HL-60 (cell line): ENCODE results near the gene TMEM174.

Experiments used
- DNase-seq, 2 experiments: peaks; one replicate each; pipeline ENCODE4 v3.0.0-alpha.2; 2010 to 2020; ENCODE audit warnings: low read depth in 1 of 2, low spot score in 1 of 2
- H3K27ac ChIP-seq: fragments of 250-450 bp; sonication (Bioruptor Pico); replicated peaks from 2 replicates; pipeline ENCODE4 v1.5.1; 2020; ENCODE audit warnings: mild to moderate bottlenecking, moderate library complexity
- H3K27me3 ChIP-seq: fragments of 250-450 bp; sonication (Bioruptor Pico); 2 replicates; pipeline ENCODE4 v1.5.1; 2021; ENCODE audit warnings: mild to moderate bottlenecking, moderate library complexity; ENCODE audit not compliant: insufficient read depth, poor library complexity, severe bottlenecking
- H3K4me3 ChIP-seq: replicated peaks from 2 replicates; pipeline ENCODE4 v1.5.1; 2011; ENCODE audit warnings: mild to moderate bottlenecking, control low read depth, low read length; ENCODE audit not compliant: insufficient read depth
- GABPA ChIP-seq: IDR thresholded peaks from 2 replicates; pipeline ENCODE4 v1.6.1; 2012; ENCODE audit warnings: low read depth
- POLR2AphosphoS5 ChIP-seq: IDR thresholded peaks from 2 replicates; pipeline ENCODE4 v1.6.1; 2012; ENCODE audit warnings: low read depth
- SPI1 ChIP-seq: IDR thresholded peaks from 2 replicates; pipeline ENCODE4 v1.6.1; 2012; ENCODE audit warnings: low read depth, mild to moderate bottlenecking, borderline replicate concordance
- TF ChIP-seq, protein P1 (sequence below): IDR thresholded peaks from one replicate; pipeline ENCODE4 v1.5.1; 2011; ENCODE audit warnings: low read length, control low read depth, inconsistent platforms; ENCODE audit not compliant: insufficient read depth
- TF ChIP-seq, protein P2 (sequence below): IDR thresholded peaks from 2 replicates; pipeline ENCODE4 v1.6.1; 2012; ENCODE audit warnings: low read depth; ENCODE audit not compliant: insufficient replicate concordance

Gene TMEM174

DNA sequence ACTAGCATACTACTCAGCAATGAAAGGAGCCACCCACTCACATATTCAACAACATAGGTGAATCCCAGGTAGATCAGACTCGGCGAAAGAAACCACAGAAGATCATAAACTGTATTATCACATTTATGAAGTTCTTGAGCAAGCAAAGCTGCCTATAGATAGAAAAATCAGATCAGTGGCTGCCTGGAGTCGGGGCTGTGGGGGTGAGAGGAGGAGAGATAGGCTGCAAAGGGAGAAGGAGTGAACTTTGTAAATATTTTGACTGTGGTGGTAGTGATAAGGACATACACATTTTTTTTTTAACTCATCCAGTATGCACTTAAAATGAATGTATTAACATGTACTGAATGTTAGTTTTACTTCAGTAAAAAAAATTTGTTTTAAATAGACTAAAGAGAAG, 23.5 kb upstream of the TMEM174 start:
- H3K27me3 ChIP-seq = no peaks in the 10 kb centered on the region
- no peak overlapping the region for H3K4me3 ChIP-seq
- no peak for TF ChIP-seq POLR2AphosphoS5
- no peak for DNase-seq
- H3K27ac ChIP-seq = no peak overlapping the region

DNA sequence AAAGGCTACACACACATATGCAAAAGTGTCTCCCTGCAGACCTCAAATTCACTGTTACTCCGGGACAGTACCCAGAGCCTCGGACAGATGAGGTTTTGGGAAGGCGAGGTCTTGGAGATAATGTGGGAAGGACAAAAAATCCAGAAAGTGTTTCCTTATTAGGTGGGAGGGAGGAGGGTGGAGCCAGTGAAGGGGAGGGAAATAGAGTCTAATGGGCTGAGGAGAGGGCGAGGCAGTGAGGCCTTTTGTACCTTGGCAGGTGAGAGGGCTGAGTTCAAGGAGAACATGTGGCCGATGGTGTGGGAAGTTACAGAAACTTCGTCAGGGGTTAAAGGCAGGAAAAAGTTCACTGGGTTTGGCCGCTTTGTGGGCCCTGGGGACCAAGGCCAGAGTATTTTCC, 22.1 kb upstream of the TMEM174 start:
- no peak for TF ChIP-seq POLR2AphosphoS5
- TF ChIP-seq GABPA = no peak
- TF ChIP-seq, protein P1, sequence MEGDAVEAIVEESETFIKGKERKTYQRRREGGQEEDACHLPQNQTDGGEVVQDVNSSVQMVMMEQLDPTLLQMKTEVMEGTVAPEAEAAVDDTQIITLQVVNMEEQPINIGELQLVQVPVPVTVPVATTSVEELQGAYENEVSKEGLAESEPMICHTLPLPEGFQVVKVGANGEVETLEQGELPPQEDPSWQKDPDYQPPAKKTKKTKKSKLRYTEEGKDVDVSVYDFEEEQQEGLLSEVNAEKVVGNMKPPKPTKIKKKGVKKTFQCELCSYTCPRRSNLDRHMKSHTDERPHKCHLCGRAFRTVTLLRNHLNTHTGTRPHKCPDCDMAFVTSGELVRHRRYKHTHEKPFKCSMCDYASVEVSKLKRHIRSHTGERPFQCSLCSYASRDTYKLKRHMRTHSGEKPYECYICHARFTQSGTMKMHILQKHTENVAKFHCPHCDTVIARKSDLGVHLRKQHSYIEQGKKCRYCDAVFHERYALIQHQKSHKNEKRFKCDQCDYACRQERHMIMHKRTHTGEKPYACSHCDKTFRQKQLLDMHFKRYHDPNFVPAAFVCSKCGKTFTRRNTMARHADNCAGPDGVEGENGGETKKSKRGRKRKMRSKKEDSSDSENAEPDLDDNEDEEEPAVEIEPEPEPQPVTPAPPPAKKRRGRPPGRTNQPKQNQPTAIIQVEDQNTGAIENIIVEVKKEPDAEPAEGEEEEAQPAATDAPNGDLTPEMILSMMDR = no peak
- TF ChIP-seq, protein P2, sequence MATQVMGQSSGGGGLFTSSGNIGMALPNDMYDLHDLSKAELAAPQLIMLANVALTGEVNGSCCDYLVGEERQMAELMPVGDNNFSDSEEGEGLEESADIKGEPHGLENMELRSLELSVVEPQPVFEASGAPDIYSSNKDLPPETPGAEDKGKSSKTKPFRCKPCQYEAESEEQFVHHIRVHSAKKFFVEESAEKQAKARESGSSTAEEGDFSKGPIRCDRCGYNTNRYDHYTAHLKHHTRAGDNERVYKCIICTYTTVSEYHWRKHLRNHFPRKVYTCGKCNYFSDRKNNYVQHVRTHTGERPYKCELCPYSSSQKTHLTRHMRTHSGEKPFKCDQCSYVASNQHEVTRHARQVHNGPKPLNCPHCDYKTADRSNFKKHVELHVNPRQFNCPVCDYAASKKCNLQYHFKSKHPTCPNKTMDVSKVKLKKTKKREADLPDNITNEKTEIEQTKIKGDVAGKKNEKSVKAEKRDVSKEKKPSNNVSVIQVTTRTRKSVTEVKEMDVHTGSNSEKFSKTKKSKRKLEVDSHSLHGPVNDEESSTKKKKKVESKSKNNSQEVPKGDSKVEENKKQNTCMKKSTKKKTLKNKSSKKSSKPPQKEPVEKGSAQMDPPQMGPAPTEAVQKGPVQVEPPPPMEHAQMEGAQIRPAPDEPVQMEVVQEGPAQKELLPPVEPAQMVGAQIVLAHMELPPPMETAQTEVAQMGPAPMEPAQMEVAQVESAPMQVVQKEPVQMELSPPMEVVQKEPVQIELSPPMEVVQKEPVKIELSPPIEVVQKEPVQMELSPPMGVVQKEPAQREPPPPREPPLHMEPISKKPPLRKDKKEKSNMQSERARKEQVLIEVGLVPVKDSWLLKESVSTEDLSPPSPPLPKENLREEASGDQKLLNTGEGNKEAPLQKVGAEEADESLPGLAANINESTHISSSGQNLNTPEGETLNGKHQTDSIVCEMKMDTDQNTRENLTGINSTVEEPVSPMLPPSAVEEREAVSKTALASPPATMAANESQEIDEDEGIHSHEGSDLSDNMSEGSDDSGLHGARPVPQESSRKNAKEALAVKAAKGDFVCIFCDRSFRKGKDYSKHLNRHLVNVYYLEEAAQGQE = no peak
- no peak for TF ChIP-seq SPI1
- Histone ChIP-seq H3K27ac (no peak overlapping the region), H3K4me3 (no peak overlapping the region), H3K27me3 (no peaks in the 10 kb centered on the region)
- no peak for DNase-seq

DNA sequence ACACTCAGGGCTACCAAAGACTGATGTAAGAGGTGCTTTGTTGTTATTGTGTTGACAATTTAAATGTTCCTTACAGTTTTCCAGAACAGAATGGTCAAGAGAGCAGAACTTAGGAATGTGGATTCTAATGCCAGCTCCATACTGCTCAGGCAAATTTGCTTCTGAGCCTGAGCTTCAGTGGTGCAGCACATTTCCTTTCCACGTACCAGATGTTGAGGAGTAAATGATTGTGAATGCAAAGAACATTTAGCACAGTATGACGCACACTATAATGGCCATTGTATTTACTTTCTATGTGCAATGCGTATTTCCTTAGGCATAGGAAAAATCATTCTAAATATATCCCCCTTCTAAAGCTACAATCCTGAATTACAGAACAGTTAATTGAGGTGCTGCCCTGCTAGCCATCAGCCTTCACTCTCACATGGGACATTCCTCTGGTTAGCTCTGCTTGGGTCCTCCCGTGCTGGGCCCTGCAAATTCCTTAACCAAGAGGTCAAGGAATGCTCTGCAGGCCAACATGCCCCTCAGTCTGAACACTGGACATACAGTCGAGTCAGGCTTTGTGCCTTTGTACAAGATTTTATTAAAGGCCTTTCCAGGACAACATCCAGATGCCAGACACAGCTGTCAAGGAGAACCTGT, 21.1 kb upstream of the TMEM174 start:
- Histone ChIP-seq H3K27ac (no peak overlapping the region), H3K4me3 (no peak overlapping the region), H3K27me3 (no peaks in the 10 kb centered on the region)
- no peak for TF ChIP-seq SPI1
- TF ChIP-seq, protein P2 = no peak
- TF ChIP-seq POLR2AphosphoS5 = no peak
- TF ChIP-seq, protein P1 = no peak
- no peak for TF ChIP-seq GABPA
- no peak for DNase-seq

DNA sequence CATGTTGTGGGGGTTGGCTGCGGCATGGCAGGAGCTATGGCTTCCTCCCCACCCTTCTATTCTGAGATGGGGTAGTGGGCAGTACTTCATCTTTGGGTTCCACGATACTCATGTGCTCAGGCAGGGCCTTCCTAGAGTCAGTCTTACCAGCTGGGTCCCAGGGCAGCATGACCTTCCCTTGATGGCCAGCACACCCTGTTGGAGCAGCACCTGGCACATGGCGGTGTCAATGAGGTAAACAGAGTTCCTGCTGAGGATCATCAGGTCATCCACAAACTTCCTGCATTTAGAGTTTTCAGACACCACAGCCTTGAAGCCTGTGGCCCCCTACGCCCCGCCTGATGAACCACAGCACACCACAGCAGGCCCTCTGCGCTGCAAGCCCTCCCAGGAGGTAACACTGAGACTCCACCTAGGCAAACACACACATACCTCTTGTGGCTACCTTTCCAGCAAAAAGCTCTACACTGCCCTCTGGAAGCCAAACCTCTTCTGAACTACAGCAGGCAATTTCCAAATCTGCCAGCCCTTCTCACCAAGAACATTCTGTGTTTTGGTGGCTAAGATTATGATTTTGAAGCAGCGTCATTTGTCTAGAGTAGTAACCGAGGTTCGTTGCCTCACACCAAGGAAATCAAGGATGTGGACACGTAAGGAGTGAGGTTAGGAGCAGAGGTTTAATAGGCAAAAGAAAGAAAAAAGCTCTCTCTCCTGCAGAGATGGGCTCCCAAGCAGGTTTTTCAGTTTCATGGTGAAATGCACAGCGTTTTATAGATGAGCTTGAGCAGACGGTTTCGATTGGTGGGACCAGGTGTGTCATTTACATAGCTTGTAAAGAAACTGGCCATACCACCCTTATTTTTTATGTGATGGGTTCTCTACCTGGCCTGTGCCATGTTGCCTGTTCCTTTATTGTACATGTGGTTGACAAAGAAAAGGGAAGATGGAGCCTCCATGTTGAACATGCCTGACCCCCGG, 20.3 kb upstream of the TMEM174 start:
- TF ChIP-seq SPI1 = no peak
- no peak for TF ChIP-seq GABPA
- TF ChIP-seq, protein P1 = no peak
- TF ChIP-seq POLR2AphosphoS5 = no peak
- TF ChIP-seq, protein P2 = no peak
- Histone ChIP-seq H3K4me3 (no peak overlapping the region), H3K27me3 (no peaks in the 10 kb centered on the region), H3K27ac (no peak overlapping the region)
- DNase-seq = no peak
